A549 (cell line): ENCODE measurements around the gene SHROOM2.

ENCODE experiments used
- BHLHE40 ChIP-seq: IDR thresholded peaks from 2 replicates; pipeline ENCODE4 v1.6.1; 2012; ENCODE audit warnings: low read depth, low read length, inconsistent platforms
- CHD2 ChIP-seq: fragments of 150-350 bp; IDR thresholded peaks from 2 replicates; pipeline ENCODE4 v1.6.1; 2014; ENCODE audit warnings: low read length; ENCODE audit not compliant: partially characterized antibody
- MAX ChIP-seq: IDR thresholded peaks from 2 replicates; pipeline ENCODE4 v1.6.1; 2012
- POLR2A ChIP-seq: IDR thresholded peaks from 2 replicates; pipeline ENCODE4 v1.6.1; 2012; ENCODE audit warnings: mild to moderate bottlenecking, low read length
- RARB ChIP-seq: fragments of 250-450 bp; sonication (Bioruptor Pico); IDR thresholded peaks from 2 replicates; pipeline ENCODE4 v1.8.0; 2021; ENCODE audit warnings: mild to moderate bottlenecking, moderate library complexity
- REST ChIP-seq: fragments of 200-600 bp; sonication (generic); IDR thresholded peaks from 2 replicates; pipeline ENCODE4 v1.6.1; 2016; ENCODE audit warnings: antibody characterized with exemption, mild to moderate bottlenecking, moderate library complexity
- SMC3 ChIP-seq: fragments of >200 bp; sonication (Bioruptor Twin); formaldehyde crosslinking; IDR thresholded peaks from 3 replicates; pipeline ENCODE4 v1.6.1; 2018; ENCODE audit warnings: inconsistent platforms
- USF2 ChIP-seq: fragments of 450-650 bp; IDR thresholded peaks from 2 replicates; pipeline ENCODE4 v1.6.1; 2014; ENCODE audit warnings: antibody characterized with exemption
- TF ChIP-seq, protein P1 (sequence below): fragments of >200 bp; sonication (Bioruptor Twin); formaldehyde crosslinking; IDR thresholded peaks from 3 replicates; pipeline ENCODE4 v1.5.1; 2016

DNA sequence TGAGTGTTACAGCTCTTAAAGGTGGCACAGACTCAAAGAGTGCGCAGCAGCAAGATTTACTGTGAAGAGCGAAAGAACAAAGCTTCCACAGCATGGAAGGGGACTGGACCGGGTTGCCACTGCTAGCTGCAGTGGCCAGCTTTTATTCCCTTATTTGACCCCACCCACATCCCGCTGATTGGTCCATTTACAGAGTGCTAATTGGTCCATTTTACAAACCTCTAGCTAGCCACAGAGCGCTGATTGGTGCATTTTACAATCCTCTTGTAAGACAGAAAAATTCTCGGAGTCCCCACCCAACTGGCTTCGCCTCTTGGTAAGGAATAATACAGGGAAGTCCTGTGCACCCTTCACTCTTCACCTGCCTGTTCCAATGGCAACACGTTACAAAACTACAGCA lies 1.9 kb upstream of the SHROOM2 start:
- TF ChIP-seq MAX (no peak), POLR2A (no peak), REST (no peak), CHD2 (no peak), SMC3 (no peak), RARB (no peak), BHLHE40 (no peak), USF2 (no peak)
- TF ChIP-seq, protein P1, sequence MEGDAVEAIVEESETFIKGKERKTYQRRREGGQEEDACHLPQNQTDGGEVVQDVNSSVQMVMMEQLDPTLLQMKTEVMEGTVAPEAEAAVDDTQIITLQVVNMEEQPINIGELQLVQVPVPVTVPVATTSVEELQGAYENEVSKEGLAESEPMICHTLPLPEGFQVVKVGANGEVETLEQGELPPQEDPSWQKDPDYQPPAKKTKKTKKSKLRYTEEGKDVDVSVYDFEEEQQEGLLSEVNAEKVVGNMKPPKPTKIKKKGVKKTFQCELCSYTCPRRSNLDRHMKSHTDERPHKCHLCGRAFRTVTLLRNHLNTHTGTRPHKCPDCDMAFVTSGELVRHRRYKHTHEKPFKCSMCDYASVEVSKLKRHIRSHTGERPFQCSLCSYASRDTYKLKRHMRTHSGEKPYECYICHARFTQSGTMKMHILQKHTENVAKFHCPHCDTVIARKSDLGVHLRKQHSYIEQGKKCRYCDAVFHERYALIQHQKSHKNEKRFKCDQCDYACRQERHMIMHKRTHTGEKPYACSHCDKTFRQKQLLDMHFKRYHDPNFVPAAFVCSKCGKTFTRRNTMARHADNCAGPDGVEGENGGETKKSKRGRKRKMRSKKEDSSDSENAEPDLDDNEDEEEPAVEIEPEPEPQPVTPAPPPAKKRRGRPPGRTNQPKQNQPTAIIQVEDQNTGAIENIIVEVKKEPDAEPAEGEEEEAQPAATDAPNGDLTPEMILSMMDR = no peak
